HepG2 (cell line): ENCODE data around the gene FRMD3. TPM values are rescaled to one million over a fixed set of nuclear protein-coding genes. Genes with fewer than 3 reads are reported as not detected.

Experiments used
- ATAC-seq: fragments of 200-7000 bp; cut with Tn5 transposase; 3 replicates; pipeline ENCODE4 v1.9.1; 2020; ENCODE audit warnings: mild to moderate bottlenecking, moderate library complexity
- BruUV-seq: library from RNA; stranded (reverse); fragments of 400-500 nt; replicated peaks from 2 replicates; lab custom pipeline; 2021; lab: Mats Ljungman, UMichigan
- CTCF ChIA-PET: fragments of 300-600 bp; formaldehyde crosslinking; extraction: SDS; loops from one replicate; lab custom pipeline; 2021; ENCODE audit warnings: low total read pairs, inconsistent platforms, low intra/inter-chr PET ratio; lab: Yijun Ruan, JAX
- POLR2A ChIA-PET: fragments of 350-600 bp; sonication (Branson Sonifier 250); formaldehyde crosslinking; loops from one replicate; lab custom pipeline; 2020; ENCODE audit warnings: antibody characterized with exemption, inconsistent platforms; lab: Yijun Ruan, JAX
- DNase-seq: peaks from one replicate; pipeline ENCODE4 v3.0.0-alpha.2; 2015; ENCODE audit warnings: low spot score
- FAIRE-seq: peaks from 3 replicates; lab custom pipeline; 2011; peaks lifted over from hg19 to GRCh38; lab: Jason Lieb, UNC
- H2AFZ ChIP-seq: one replicate; pipeline ENCODE4 v1.6.1; 2011; ENCODE audit warnings: low read length, inconsistent platforms
- H3K27ac ChIP-seq: fragments of 300-600 bp; 3 replicates; pipeline ENCODE4 v1.8.0; 2011; ENCODE audit warnings: mixed run types, mild to moderate bottlenecking, mixed read lengths, low read length, inconsistent platforms; ENCODE audit not compliant: insufficient read depth; ENCODE audit errors: extremely low read length
- H3K27me3 ChIP-seq, 2 experiments: fragments of 200-600 bp in 1 of 2; 2 replicates in 1 of 2; 3 replicates in 1 of 2; pipeline versions ENCODE4 v1.6.0 to v1.8.0; 2011; ENCODE audit warnings: low read length in 2 of 2, mild to moderate bottlenecking in 2 of 2, moderate library complexity in 2 of 2, inconsistent platforms in 1 of 2; ENCODE audit not compliant: insufficient read depth in 2 of 2, control insufficient read depth in 1 of 2
- H3K36me3 ChIP-seq, 2 experiments: fragments of 200-600 bp in 1 of 2; replicated peaks in 1 of 2; 2 replicates in 1 of 2; 3 replicates in 1 of 2; pipeline versions ENCODE4 v1.5.1 to v1.8.0; 2011; ENCODE audit warnings: low read length in 2 of 2, inconsistent platforms in 1 of 2; ENCODE audit not compliant: insufficient read depth in 2 of 2, control insufficient read depth in 1 of 2
- H3K4me1 ChIP-seq: 2 replicates; pipeline ENCODE4 v1.5.1; 2012; ENCODE audit warnings: low read length, inconsistent platforms; ENCODE audit not compliant: insufficient read depth
- H3K4me2 ChIP-seq: 2 replicates; pipeline ENCODE4 v1.6.0; 2011; ENCODE audit warnings: low read depth, low read length, inconsistent platforms
- H3K4me3 ChIP-seq, 3 experiments: fragments of 200-600 bp in 1 of 3; sonication (generic), shearing (Covaris generic) in 1 of 3; replicated peaks in 1 of 3; 2 replicates each; pipeline ENCODE4 v1.5.1; 2011 to 2016; ENCODE audit warnings: low read length in 3 of 3, inconsistent platforms in 2 of 3, low read depth in 2 of 3, mild to moderate bottlenecking in 2 of 3, control low read depth in 1 of 3, mixed read lengths in 1 of 3; ENCODE audit not compliant: insufficient read depth in 1 of 3
- H3K79me2 ChIP-seq: one replicate; pipeline ENCODE4 v1.6.1; 2011; ENCODE audit warnings: low read length, inconsistent platforms; ENCODE audit not compliant: insufficient read depth
- H3K9ac ChIP-seq: 2 replicates; pipeline ENCODE4 v1.6.0; 2011; ENCODE audit warnings: mild to moderate bottlenecking, low read depth, low read length, inconsistent platforms; ENCODE audit not compliant: insufficient read depth
- H3K9me3 ChIP-seq: 2 replicates; pipeline ENCODE4 v1.5.1; 2012; ENCODE audit warnings: mild to moderate bottlenecking, low read length
- H4K20me1 ChIP-seq: 2 replicates; pipeline ENCODE4 v1.6.0; 2011; ENCODE audit warnings: inconsistent platforms, mild to moderate bottlenecking, low read length, moderate library complexity; ENCODE audit not compliant: insufficient read depth
- ARHGAP35 ChIP-seq: sonication (generic); formaldehyde crosslinking; IDR thresholded peaks from 2 replicates; pipeline ENCODE4 v1.9.0; 2022; ENCODE audit warnings: mild to moderate bottlenecking, inconsistent platforms, moderate library complexity, missing genetic modification reagents, borderline replicate concordance
- HMG20A ChIP-seq: IDR thresholded peaks from 2 replicates; pipeline ENCODE4 v1.6.1; 2016; ENCODE audit warnings: borderline replicate concordance
- MZF1 ChIP-seq: sonication (generic); formaldehyde crosslinking; IDR thresholded peaks from 2 replicates; pipeline ENCODE4 v1.8.1; 2023; ENCODE audit warnings: mild to moderate bottlenecking, missing genetic modification reagents, borderline replicate concordance
- SIX1 ChIP-seq: sonication (generic); formaldehyde crosslinking; IDR thresholded peaks from 2 replicates; pipeline ENCODE4 v1.4.0; 2020; ENCODE audit warnings: missing genetic modification reagents, borderline replicate concordance
- U2AF2 ChIP-seq: fragments of 200-400 bp; formaldehyde crosslinking; IDR thresholded peaks from 2 replicates; pipeline ENCODE4 v1.6.1; 2017; ENCODE audit warnings: low read depth, mild to moderate bottlenecking, low read length
- YY1 ChIP-seq: IDR thresholded peaks from 2 replicates; pipeline ENCODE4 v1.6.1; 2011; ENCODE audit warnings: low read length, low read depth, moderate library complexity, mild to moderate bottlenecking; ENCODE audit not compliant: insufficient read depth, insufficient replicate concordance
- ZNF138 ChIP-seq: sonication (generic); formaldehyde crosslinking; IDR thresholded peaks from 2 replicates; pipeline ENCODE4 v1.5.0; 2020; ENCODE audit warnings: mild to moderate bottlenecking, low read depth, missing genetic modification reagents
- ZNF782 ChIP-seq: sonication (generic); formaldehyde crosslinking; IDR thresholded peaks from 2 replicates; pipeline ENCODE4 v1.4.0; 2020; ENCODE audit warnings: missing genetic modification reagents, mild to moderate bottlenecking, borderline replicate concordance
- WGBS: methylation state at CpG from one replicate; pipeline ENCODE4 v1.1.6; 2017; ENCODE audit warnings: low lambda C conversion rate; 5-methylcytosine and 5-hydroxymethylcytosine counted together
- in situ Hi-C: cut with HindIII; loops from 2 replicates; pipeline ENCODE4 v1.10.0; 2017; ENCODE audit warnings: low pct_unique_long_range_greater_than_20kb; ENCODE audit not compliant: extremely low pct_ligation_motif_present
- intact Hi-C: fragments of 100-400 bp; cut with micrococcal nuclease; formaldehyde crosslinking; loops from one replicate; pipeline ENCODE4 v1.10.0; 2022; ENCODE audit not compliant: unreplicated experiment
- polyA plus RNA-seq, 8 experiments: library from polyadenylated mRNA; depleted of rRNA in 3 of 8; stranded (reverse) in 7 of 8; unstranded in 1 of 8; fragments of >200 nt; fragmentation: Illumina TruSeq in 4 of 8; extraction: Trizol in 4 of 8; gene quantifications; 2 replicates each; pipeline versions ENCODE4 v1.2.1 to v1.2.3, GENCODE V29; 2011 to 2016; ENCODE audit warnings: low read depth in 4 of 8, missing spikeins in 1 of 8, mixed read lengths in 1 of 8; ENCODE audit not compliant: insufficient read depth in 1 of 8
- total RNA-seq, 5 experiments: library from RNA; depleted of rRNA; stranded (reverse); fragments of >200 nt; fragmentation: Illumina TruSeq; extraction: Trizol; gene quantifications; 2 replicates each; pipeline ENCODE4 v1.2.3, GENCODE V29; 2016; ENCODE audit warnings: low read depth in 1 of 5
- TF ChIP-seq, protein P1 (sequence below): sonication (generic); formaldehyde crosslinking; IDR thresholded peaks from 2 replicates; pipeline ENCODE4 v1.4.0; 2020; ENCODE audit warnings: missing genetic modification reagents, borderline replicate concordance
- TF ChIP-seq, protein P2 (sequence below): sonication (generic); formaldehyde crosslinking; IDR thresholded peaks from 2 replicates; pipeline ENCODE4 v1.5.0; 2020; ENCODE audit warnings: missing genetic modification reagents

Gene FRMD3
- total and polyA plus RNA-seq, 2 of the 13 experiments (the other 11 are each of a cell fraction or from before 2014, with no cell fraction given), result 3.2 to 7.7 TPM

GRCh38 chr9:83349031-83349430 lies 189.2 kb downstream of the FRMD3 start:
- no peak for ATAC-seq
- ChIA-PET POLR2A (no interaction called here), CTCF (no interaction called here)
- Histone ChIP-seq H3K9me3 (no peaks in the 10 kb centered on the region), H3K4me3 (no peak overlapping the region), H3K9ac (no peak overlapping the region), H3K4me1 (no peaks in the 10 kb centered on the region), H3K4me2 (no peak overlapping the region), H3K27ac (no peak overlapping the region), H2AFZ (no peak overlapping the region), H4K20me1 (no peaks in the 10 kb centered on the region), H3K36me3 (no peaks in the 10 kb centered on the region), H3K79me2 (no peaks in the 10 kb centered on the region), H3K27me3 (no peaks in the 10 kb centered on the region)
- FAIRE-seq, result no peak
- 98% methylated on average over 9 of the region's 9 CpGs for WGBS
- no peak for TF ChIP-seq HMG20A
- no peak for TF ChIP-seq SIX1 (CRISPR knock-in tag)
- no peak for TF ChIP-seq YY1
- TF ChIP-seq ZNF782 (CRISPR knock-in tag), result no peak
- no peak for DNase-seq
- intact Hi-C loops (no loop called here), in situ Hi-C loops (no loop called here)
- BruUV-seq, result no TSS peak

GRCh38 chr9:83346655-83347420 lies 191.4 kb downstream of the FRMD3 start:
- no peaks in the 10 kb centered on the region for H3K27me3 ChIP-seq
- H4K20me1 ChIP-seq, result no peaks in the 10 kb centered on the region
- H3K79me2 ChIP-seq, result no peaks in the 10 kb centered on the region
- H3K36me3 ChIP-seq, result peaks cover 1 to 10% of the 10 kb centered on the region in 2 experiments; a peak in 2 of 5 replicates
- H3K9me3 ChIP-seq, result no peaks in the 10 kb centered on the region
- ChIA-PET POLR2A (no interaction called here), CTCF (no interaction called here)
- no peak overlapping the region for H3K27ac ChIP-seq
- DNase-seq (no peak), ATAC-seq (no peak), FAIRE-seq (no peak)
- WGBS, result 94% methylated on average over 2 of the region's 2 CpGs
- H3K9ac ChIP-seq, result no peak overlapping the region
- intact Hi-C loops (no loop called here), in situ Hi-C loops (no loop called here)
- no TSS peak for BruUV-seq
- no peak overlapping the region for H3K4me3 ChIP-seq
- H2AFZ ChIP-seq, result no peak overlapping the region
- H3K4me1 ChIP-seq, result no peaks in the 10 kb centered on the region
- no peak overlapping the region for H3K4me2 ChIP-seq
- TF ChIP-seq ZNF138 (CRISPR knock-in tag) (no peak), SIX1 (CRISPR knock-in tag) (no peak), U2AF2 (no peak), ARHGAP35 (CRISPR knock-in tag) (no peak), MZF1 (CRISPR knock-in tag) (no peak)
- TF ChIP-seq, protein P1, sequence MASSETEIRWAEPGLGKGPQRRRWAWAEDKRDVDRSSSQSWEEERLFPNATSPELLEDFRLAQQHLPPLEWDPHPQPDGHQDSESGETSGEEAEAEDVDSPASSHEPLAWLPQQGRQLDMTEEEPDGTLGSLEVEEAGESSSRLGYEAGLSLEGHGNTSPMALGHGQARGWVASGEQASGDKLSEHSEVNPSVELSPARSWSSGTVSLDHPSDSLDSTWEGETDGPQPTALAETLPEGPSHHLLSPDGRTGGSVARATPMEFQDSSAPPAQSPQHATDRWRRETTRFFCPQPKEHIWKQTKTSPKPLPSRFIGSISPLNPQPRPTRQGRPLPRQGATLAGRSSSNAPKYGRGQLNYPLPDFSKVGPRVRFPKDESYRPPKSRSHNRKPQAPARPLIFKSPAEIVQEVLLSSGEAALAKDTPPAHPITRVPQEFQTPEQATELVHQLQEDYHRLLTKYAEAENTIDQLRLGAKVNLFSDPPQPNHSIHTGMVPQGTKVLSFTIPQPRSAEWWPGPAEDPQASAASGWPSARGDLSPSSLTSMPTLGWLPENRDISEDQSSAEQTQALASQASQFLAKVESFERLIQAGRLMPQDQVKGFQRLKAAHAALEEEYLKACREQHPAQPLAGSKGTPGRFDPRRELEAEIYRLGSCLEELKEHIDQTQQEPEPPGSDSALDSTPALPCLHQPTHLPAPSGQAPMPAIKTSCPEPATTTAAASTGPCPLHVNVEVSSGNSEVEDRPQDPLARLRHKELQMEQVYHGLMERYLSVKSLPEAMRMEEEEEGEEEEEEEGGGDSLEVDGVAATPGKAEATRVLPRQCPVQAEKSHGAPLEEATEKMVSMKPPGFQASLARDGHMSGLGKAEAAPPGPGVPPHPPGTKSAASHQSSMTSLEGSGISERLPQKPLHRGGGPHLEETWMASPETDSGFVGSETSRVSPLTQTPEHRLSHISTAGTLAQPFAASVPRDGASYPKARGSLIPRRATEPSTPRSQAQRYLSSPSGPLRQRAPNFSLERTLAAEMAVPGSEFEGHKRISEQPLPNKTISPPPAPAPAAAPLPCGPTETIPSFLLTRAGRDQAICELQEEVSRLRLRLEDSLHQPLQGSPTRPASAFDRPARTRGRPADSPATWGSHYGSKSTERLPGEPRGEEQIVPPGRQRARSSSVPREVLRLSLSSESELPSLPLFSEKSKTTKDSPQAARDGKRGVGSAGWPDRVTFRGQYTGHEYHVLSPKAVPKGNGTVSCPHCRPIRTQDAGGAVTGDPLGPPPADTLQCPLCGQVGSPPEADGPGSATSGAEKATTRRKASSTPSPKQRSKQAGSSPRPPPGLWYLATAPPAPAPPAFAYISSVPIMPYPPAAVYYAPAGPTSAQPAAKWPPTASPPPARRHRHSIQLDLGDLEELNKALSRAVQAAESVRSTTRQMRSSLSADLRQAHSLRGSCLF (CRISPR knock-in tag), result no peak
- TF ChIP-seq, protein P2, sequence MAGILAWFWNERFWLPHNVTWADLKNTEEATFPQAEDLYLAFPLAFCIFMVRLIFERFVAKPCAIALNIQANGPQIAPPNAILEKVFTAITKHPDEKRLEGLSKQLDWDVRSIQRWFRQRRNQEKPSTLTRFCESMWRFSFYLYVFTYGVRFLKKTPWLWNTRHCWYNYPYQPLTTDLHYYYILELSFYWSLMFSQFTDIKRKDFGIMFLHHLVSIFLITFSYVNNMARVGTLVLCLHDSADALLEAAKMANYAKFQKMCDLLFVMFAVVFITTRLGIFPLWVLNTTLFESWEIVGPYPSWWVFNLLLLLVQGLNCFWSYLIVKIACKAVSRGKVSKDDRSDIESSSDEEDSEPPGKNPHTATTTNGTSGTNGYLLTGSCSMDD (CRISPR knock-in tag), result no peak
